PFSK-1 (cell line): ENCODE measurements around the gene NME7.

ENCODE experiments used
- FOXP2 ChIP-seq: optimal IDR thresholded peaks from 2 replicates; pipeline ENCODE3; 2011; ENCODE audit warnings: borderline replicate concordance, control low read depth, inconsistent platforms; ENCODE audit not compliant: insufficient read depth; ENCODE audit errors: extremely low read length, extremely low read depth
- POLR2AphosphoS5 ChIP-seq: IDR thresholded peaks from 2 replicates; pipeline ENCODE4 v1.6.1; 2012; ENCODE audit warnings: low read depth, mild to moderate bottlenecking, control low read depth, low read length, moderate library complexity
- REST ChIP-seq, 2 experiments: IDR thresholded peaks; 2 replicates each; pipeline versions ENCODE4 v1.6.1 to v1.8.0; 2011 to 2012; ENCODE audit warnings: low read depth in 2 of 2, low read length in 2 of 2, control low read depth in 1 of 2, inconsistent platforms in 1 of 2, mild to moderate bottlenecking in 1 of 2, moderate library complexity in 1 of 2; ENCODE audit not compliant: insufficient read depth in 1 of 2
- SIN3A ChIP-seq: IDR thresholded peaks from 2 replicates; pipeline ENCODE4 v1.6.1; 2012; ENCODE audit warnings: mild to moderate bottlenecking, low read length, moderate library complexity, borderline replicate concordance; ENCODE audit not compliant: insufficient read depth
- TAF1 ChIP-seq: IDR thresholded peaks from 2 replicates; pipeline ENCODE4 v1.6.1; 2012; ENCODE audit warnings: low read length, control low read depth, borderline replicate concordance; ENCODE audit not compliant: insufficient read depth

The NME7 gene

GRCh38 chr1:169099561-169099960, 268.0 kb downstream of the NME7 start:
- TF ChIP-seq TAF1 = no peak
- no peak for TF ChIP-seq REST (IDR thresholded peaks at IDR 0.05; ENCODE audit: insufficient read depth in 1 of 2, low read depth in 2 of 2, low read length in 2 of 2)
- TF ChIP-seq SIN3A = no peak
- TF ChIP-seq POLR2AphosphoS5 = no peak
- no peak for TF ChIP-seq FOXP2

GRCh38 chr1:169098380-169098779, 269.2 kb downstream of the NME7 start:
- TF ChIP-seq SIN3A (no peak), POLR2AphosphoS5 (no peak), FOXP2 (no peak), TAF1 (no peak), REST (IDR thresholded peaks at IDR 0.05; ENCODE audit: insufficient read depth in 1 of 2, low read depth in 2 of 2, low read length in 2 of 2) (no peak)

- TF ChIP-seq POLR2AphosphoS5 (no peak), REST (IDR thresholded peaks at IDR 0.05; ENCODE audit: insufficient read depth in 1 of 2, low read depth in 2 of 2, low read length in 2 of 2) (no peak), FOXP2 (no peak), TAF1 (no peak), SIN3A (no peak)
Observed at GRCh38 chr1:169094897-169095569, 272.6 kb downstream of the NME7 start.

- TF ChIP-seq SIN3A (no peak), REST (IDR thresholded peaks at IDR 0.05; ENCODE audit: insufficient read depth in 1 of 2, low read depth in 2 of 2, low read length in 2 of 2) (no peak), POLR2AphosphoS5 (no peak), TAF1 (no peak), FOXP2 (no peak)
Observed at GRCh38 chr1:169092399-169092798, 275.2 kb downstream of the NME7 start.
